WTC11 (cell line): Measurements from ENCODE around the gene CENPT.

Source experiments
- CREB1 ChIP-seq: sonication (generic); formaldehyde crosslinking; IDR thresholded peaks from 2 replicates; pipeline ENCODE4 v1.8.0; 2023; ENCODE audit warnings: mild to moderate bottlenecking, missing genetic modification reagents
- ELF4 ChIP-seq: sonication (generic); formaldehyde crosslinking; IDR thresholded peaks from 2 replicates; pipeline ENCODE4 v1.8.1; 2022; ENCODE audit warnings: low read depth, mild to moderate bottlenecking, moderate library complexity, missing genetic modification reagents
- JUN ChIP-seq: sonication (generic); formaldehyde crosslinking; IDR thresholded peaks from 2 replicates; pipeline ENCODE4 v1.8.0; 2023; ENCODE audit warnings: mild to moderate bottlenecking, missing genetic modification reagents
- KAT7 ChIP-seq: sonication (generic); formaldehyde crosslinking; IDR thresholded peaks from 2 replicates; pipeline ENCODE4 v1.8.1; 2023; ENCODE audit warnings: missing genetic modification reagents, mild to moderate bottlenecking, borderline replicate concordance
- NFE2L1 ChIP-seq: sonication (generic); formaldehyde crosslinking; IDR thresholded peaks from 2 replicates; pipeline ENCODE4 v1.8.1; 2023; ENCODE audit warnings: missing genetic modification reagents
- SP1 ChIP-seq: sonication (generic); formaldehyde crosslinking; conservative IDR thresholded peaks from 2 replicates; pipeline ENCODE4 v1.8.1; 2022; ENCODE audit warnings: missing genetic modification reagents
- ZNF671 ChIP-seq: fragments of 250-450 bp; sonication (Bioruptor Pico); IDR thresholded peaks from 2 replicates; pipeline ENCODE4 v1.8.0; 2021; ENCODE audit warnings: mild to moderate bottlenecking
- TF ChIP-seq, protein P1 (sequence below): sonication (generic); formaldehyde crosslinking; IDR thresholded peaks from 2 replicates; pipeline ENCODE4 v1.8.1; 2023; ENCODE audit warnings: mild to moderate bottlenecking, moderate library complexity, missing genetic modification reagents
- TF ChIP-seq, protein P2 (sequence below): fragments of 200-600 bp; IDR thresholded peaks from 2 replicates; pipeline ENCODE4 v1.8.0; 2022; ENCODE audit warnings: antibody characterized with exemption
- TF ChIP-seq, protein P3 (sequence below): sonication (generic); formaldehyde crosslinking; conservative IDR thresholded peaks from 2 replicates; pipeline ENCODE4 v1.8.1; 2022; ENCODE audit warnings: mild to moderate bottlenecking, missing genetic modification reagents
- TF ChIP-seq, protein P4 (sequence below): sonication (generic); formaldehyde crosslinking; IDR thresholded peaks from 2 replicates; pipeline ENCODE4 v1.8.1; 2022; ENCODE audit warnings: low read depth, missing genetic modification reagents, borderline replicate concordance
- TF ChIP-seq, protein P5 (sequence below): sonication (generic); formaldehyde crosslinking; IDR thresholded peaks from 2 replicates; pipeline ENCODE4 v1.8.0; 2022; ENCODE audit warnings: mild to moderate bottlenecking, missing genetic modification reagents
- TF ChIP-seq, protein P6 (sequence below): sonication (generic); formaldehyde crosslinking; conservative IDR thresholded peaks from 2 replicates; pipeline ENCODE4 v1.8.1; 2023; ENCODE audit warnings: mild to moderate bottlenecking, low read depth, missing genetic modification reagents, moderate library complexity

DNA sequence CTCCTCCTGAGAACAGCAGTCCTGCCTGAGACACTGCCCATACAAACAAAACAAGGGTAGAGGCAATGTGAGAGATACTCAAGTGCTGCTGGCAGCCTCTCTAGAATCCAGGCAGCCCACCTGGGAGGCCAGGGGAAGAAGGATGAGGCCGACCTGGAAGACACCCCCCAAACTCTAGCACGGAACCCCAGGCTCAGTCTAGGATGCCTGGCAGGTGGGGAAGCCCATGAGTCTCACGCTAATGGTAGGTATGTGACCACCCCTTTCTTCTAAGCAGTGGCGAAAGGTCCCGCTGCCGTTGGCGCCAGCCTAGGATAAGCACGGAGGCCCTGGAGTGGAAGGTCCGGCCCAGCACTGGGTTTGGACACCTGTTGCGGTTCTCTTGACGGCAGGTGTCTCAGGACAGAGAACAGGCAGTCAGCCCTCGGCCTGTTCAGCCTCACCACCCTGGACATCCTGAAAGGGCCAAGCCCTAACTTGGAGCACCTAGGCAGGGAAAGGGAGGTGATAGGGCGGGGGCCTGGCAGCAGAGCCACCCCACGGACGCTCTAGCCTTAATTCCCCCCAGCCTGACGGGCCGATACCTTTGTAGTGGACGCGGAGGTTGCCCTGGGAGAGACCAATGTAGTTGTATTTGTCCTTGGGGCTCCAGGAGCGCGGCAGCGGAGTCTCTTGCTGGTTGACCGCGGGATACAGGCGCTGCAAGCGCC lies 41.6 kb downstream of the CENPT start:
- TF ChIP-seq, protein P1, sequence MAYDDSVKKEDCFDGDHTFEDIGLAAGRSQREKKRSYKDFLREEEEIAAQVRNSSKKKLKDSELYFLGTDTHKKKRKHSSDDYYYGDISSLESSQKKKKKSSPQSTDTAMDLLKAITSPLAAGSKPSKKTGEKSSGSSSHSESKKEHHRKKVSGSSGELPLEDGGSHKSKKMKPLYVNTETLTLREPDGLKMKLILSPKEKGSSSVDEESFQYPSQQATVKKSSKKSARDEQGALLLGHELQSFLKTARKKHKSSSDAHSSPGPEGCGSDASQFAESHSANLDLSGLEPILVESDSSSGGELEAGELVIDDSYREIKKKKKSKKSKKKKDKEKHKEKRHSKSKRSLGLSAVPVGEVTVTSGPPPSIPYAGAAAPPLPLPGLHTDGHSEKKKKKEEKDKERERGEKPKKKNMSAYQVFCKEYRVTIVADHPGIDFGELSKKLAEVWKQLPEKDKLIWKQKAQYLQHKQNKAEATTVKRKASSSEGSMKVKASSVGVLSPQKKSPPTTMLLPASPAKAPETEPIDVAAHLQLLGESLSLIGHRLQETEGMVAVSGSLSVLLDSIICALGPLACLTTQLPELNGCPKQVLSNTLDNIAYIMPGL (CRISPR knock-in tag): no peak
- TF ChIP-seq, protein P2, sequence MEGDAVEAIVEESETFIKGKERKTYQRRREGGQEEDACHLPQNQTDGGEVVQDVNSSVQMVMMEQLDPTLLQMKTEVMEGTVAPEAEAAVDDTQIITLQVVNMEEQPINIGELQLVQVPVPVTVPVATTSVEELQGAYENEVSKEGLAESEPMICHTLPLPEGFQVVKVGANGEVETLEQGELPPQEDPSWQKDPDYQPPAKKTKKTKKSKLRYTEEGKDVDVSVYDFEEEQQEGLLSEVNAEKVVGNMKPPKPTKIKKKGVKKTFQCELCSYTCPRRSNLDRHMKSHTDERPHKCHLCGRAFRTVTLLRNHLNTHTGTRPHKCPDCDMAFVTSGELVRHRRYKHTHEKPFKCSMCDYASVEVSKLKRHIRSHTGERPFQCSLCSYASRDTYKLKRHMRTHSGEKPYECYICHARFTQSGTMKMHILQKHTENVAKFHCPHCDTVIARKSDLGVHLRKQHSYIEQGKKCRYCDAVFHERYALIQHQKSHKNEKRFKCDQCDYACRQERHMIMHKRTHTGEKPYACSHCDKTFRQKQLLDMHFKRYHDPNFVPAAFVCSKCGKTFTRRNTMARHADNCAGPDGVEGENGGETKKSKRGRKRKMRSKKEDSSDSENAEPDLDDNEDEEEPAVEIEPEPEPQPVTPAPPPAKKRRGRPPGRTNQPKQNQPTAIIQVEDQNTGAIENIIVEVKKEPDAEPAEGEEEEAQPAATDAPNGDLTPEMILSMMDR: no peak
- TF ChIP-seq ELF4 (CRISPR knock-in tag): no peak
- TF ChIP-seq, protein P3, sequence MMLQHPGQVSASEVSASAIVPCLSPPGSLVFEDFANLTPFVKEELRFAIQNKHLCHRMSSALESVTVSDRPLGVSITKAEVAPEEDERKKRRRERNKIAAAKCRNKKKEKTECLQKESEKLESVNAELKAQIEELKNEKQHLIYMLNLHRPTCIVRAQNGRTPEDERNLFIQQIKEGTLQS (CRISPR knock-in tag): no peak
- TF ChIP-seq CREB1 (CRISPR knock-in tag): no peak
- TF ChIP-seq ZNF671 (CRISPR knock-in tag): no peak
- no peak for TF ChIP-seq NFE2L1
- no peak for TF ChIP-seq SP1 (CRISPR knock-in tag)
- TF ChIP-seq, protein P4, sequence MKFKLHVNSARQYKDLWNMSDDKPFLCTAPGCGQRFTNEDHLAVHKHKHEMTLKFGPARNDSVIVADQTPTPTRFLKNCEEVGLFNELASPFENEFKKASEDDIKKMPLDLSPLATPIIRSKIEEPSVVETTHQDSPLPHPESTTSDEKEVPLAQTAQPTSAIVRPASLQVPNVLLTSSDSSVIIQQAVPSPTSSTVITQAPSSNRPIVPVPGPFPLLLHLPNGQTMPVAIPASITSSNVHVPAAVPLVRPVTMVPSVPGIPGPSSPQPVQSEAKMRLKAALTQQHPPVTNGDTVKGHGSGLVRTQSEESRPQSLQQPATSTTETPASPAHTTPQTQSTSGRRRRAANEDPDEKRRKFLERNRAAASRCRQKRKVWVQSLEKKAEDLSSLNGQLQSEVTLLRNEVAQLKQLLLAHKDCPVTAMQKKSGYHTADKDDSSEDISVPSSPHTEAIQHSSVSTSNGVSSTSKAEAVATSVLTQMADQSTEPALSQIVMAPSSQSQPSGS (CRISPR knock-in tag): no peak
- TF ChIP-seq, protein P5, sequence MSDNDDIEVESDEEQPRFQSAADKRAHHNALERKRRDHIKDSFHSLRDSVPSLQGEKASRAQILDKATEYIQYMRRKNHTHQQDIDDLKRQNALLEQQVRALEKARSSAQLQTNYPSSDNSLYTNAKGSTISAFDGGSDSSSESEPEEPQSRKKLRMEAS (CRISPR knock-in tag): no peak
- TF ChIP-seq, protein P6, sequence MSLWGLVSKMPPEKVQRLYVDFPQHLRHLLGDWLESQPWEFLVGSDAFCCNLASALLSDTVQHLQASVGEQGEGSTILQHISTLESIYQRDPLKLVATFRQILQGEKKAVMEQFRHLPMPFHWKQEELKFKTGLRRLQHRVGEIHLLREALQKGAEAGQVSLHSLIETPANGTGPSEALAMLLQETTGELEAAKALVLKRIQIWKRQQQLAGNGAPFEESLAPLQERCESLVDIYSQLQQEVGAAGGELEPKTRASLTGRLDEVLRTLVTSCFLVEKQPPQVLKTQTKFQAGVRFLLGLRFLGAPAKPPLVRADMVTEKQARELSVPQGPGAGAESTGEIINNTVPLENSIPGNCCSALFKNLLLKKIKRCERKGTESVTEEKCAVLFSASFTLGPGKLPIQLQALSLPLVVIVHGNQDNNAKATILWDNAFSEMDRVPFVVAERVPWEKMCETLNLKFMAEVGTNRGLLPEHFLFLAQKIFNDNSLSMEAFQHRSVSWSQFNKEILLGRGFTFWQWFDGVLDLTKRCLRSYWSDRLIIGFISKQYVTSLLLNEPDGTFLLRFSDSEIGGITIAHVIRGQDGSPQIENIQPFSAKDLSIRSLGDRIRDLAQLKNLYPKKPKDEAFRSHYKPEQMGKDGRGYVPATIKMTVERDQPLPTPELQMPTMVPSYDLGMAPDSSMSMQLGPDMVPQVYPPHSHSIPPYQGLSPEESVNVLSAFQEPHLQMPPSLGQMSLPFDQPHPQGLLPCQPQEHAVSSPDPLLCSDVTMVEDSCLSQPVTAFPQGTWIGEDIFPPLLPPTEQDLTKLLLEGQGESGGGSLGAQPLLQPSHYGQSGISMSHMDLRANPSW (CRISPR knock-in tag): no peak
- TF ChIP-seq KAT7 (CRISPR knock-in tag): no peak
- no peak for TF ChIP-seq JUN (CRISPR knock-in tag)
